Midbrain (tissue), 1 donor: ENCODE data around the gene SEMA3E.
"Not testable (repeated sequence)": the region's sequence is repeated elsewhere in the genome, so short reads cannot be mapped to it uniquely, and the experiment has no call there.

Experiments used
- DNase-seq: peaks from one replicate; lab custom pipeline; 2025; lab: John Stamatoyannopoulos, UW

The SEMA3E gene

DNA sequence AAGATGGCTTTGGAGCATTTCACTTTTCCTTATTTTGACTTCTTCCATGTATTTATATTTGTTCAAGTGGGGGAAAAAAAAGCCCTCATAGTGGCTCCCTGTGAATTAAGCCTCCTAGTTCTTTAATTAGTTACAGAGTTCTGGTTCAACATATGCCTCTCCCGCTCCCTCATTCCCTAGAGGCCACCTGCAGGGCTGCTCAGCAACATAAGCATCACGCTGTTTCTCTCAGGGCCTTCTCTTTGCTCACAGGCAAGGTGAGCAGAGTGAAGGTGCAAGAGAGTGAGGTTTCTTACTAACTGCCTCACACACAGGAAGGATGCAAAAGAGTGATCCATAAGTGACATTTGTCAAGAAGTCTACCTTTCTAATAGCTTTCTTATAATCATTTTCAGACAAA, 196.7 kb downstream of the SEMA3E start:
- no peak for DNase-seq

DNA sequence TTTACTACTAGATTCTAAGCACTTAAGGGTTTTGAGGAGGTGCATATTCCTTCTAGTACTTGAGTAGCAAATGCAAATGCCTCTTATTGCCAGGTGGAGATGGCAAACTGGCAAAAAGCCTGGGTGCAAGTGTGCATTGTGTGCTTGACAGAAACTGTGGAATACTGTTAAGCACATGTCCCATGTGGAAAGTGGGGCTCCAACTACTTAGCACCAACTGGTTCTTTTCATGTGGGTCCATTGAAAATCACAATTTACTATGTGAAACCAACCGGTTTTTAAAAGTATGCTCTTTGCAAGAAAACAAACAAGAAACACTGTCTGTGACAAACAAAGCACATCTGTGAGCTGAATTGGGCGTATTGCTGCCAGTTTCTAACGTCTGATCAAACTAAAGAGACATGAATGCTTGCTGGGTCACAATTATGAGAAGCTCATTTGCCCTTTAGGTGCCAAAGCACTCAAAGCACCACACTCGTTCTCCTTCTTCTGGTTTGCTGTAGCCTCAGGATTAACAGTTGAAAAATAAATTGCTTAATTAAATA, 197.4 kb downstream of the SEMA3E start:
- no peak for DNase-seq

DNA sequence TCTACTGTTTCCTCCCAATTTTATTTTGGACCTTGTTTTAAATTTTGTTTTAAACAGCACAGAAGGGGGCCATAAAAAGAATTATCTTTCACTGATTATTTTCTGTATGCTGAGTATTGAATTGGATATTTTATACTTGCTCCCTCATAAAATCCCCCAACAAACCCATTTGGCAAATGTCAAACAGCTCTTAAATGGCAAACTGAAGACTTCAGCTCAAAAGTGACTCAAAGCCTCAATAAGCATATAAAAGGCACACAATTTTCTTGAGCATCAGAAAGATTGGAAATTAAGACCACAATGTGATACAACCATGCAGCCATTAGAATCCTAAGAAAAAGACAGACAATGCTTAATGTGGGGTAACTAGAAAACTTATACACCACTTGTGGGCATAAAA, 199.2 kb downstream of the SEMA3E start:
- no peak for DNase-seq

DNA sequence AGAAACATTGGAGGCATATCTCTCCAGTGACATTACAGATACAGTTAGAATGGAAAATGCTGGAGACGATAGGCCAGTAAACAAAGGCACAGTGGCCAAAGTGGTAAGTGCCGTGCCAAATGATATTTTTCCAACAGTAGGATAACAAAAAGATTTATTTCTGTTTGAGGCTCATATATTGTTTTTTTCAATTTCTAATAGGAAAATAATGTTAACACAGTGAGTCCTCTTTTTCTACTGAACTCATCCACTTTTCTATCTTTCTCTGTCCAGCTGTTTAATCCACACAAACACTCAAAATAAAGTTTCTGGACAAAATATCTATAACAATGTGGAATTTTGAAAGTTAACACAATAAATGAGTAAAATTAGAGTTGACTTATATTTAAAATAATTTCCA, 201.3 kb downstream of the SEMA3E start:
- DNase-seq: no peak

DNA sequence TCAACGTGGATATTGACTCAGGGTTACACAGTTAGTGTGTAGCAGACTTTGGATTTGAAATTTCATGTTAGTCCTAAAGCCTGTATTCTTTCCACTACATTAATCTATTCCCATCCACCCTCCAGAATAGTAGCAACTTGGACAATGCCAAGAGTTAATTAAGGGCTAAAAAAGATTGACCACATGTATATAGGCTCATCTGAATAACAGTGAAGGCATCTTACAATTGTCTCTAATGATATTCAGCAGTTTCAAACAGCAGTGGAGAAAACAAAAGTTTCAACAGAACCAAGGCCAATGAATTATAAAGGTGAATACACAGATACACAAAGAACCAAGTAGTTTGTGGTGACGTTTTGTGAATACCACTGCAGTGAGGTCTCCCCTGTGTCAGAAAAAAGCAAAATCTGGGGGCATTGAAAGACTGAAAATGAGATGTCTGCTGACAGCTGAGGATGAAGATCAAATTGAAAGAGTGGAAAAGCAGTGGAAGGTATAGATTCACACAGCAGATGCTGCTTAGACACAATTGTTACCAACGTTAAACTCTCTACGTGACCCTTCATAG, 202.8 kb downstream of the SEMA3E start:
- no peak for DNase-seq

DNA sequence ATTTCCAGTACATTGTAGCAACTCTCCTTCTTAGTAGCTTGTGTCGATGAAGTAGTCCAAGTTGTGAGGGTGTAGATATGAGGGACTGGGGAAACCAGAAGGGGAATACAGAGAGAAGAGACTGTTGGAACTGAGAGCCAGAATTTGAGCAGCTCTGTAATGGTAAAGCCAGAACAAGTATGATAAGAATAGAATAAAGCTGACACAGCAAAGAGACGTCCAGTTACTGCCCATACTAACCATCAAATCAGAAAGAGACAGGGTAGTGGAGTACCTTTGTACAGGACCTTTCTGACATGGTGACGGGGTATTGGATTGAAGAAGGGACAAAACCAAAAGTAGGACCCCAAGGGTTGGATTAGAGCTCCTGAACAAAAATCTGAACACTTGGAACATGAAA, 206.0 kb downstream of the SEMA3E start:
- no peak for DNase-seq

DNA sequence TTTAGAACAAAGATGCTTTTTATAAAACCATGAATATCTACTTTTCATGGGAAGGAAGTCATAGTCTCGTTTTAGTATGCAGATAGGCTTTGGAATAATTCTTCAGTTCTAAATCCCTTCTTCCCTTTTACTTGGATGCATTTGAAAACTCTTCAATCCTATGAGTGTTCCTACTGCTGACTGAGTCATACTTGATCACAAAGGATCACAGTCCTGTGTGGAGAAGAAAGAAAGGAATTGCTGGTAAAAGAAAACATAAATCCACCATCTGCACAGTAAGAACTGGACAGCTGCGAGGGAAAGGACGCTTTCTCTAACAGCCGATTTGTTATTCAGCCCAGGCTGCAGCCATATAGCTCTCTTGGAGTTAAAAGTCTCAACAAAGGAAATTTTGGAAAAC, 209.9 kb downstream of the SEMA3E start:
- DNase-seq: no peak

DNA sequence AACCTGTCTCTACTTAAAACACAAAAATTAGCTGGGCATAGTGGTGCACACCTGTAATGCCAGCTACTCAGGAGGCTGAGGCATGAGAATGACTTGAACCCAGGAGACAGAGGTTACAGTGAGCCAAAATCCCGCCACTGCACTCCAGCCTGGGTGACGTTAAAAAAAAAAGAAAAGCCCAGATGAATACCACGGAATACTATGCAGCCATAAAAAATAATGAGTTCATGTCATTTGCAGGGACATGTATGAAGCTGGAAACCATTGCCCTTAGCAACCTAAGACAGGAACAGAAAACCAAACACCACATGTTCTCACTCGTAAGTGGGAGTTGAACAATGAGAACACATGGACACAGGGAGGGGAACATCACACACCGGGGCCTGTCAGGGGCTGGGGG, 218.7 kb downstream of the SEMA3E start:
- not testable (repeated sequence) for DNase-seq

DNA sequence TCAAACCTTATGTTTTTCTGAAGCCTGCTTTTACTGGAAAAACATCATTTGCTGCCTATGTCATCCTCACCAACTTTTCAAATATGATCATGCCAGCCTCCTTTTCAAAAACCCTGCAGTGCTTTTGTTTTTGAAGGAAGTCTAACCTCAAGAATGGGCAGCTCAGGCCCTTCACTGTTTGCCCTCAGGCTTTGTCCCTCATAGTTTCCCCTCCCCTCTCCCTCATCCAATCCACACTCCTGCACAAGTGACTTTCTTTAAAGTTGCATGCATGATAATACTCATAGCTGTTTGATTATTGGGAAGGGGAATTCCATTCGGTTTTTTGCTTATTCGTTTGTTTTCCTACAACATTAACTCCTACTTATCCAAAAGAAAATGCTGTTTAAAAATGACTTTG, 219.4 kb downstream of the SEMA3E start:
- no peak for DNase-seq

DNA sequence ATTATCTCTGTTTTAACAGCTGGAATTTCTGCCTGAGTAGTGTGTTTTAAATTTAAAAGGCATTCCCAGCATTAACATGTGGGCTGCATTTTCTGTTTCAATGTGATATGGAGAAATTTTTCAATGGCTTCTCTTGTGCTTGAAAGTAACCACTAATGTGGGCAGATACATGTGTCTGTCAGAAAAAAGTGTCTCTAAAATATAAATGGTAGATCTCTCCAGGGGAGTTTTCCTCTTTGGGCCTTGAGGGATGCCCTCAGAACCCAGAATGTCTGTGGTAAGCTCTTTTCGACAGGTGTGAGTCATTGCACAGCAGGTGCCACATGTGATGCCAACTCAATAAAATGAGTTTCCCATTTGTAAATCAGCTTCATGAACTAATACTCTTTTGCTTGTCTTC, 221.1 kb downstream of the SEMA3E start:
- no peak for DNase-seq

DNA sequence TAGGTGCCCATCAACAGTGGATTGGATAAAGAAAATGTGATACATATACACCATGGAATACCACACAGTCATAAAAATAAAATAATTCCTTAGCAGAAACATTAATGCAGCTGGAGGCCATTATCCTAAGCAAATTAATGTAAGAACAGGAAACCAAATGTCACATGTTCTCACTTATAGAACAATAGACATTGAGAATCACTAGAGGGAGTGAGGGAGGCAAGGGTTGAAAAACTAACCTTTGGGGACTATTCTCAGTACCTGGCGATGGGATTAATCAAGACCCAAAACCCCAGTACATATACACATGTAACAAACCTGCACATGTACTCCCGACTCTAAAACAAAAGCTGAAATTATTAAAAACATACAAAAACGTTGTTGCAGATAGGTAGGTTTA, 222.6 kb downstream of the SEMA3E start:
- no peak for DNase-seq

DNA sequence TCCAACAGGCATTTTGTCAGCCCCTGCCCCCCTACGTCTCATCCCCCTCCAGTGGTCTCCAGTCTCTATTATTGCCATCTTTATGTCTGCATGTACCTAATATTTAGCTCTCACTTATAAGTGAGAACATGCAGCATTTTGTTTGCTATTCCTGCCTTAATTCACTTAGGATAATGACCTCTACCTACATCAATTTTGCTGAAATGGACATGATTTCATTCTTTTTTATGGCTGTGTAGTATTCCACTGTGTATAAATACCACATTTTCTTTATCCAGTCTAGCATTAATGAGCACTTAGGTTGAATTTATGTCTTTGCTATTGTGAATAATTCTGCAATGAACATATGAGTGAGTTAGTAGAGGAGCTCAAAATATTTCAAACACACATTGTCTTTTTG, 229.9 kb downstream of the SEMA3E start:
- no peak for DNase-seq

DNA sequence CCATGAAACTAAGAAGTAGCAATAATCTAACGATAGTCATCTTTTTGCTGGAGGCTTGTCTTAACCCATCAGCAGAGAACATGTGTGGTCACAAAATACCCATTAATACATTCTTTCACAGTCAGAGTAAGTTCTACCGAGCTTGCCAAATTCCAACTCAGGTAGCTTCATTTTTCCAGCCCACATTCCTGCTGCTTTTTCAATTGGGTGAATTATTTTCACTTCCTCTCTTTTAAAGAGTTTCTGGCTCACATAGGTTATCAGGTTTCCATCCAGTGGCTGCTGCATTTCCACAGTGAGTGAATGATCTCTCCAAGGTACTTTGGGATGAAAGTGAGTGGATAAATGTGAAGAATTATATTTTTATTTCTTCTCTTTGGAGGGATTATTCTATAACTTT, 233.1 kb downstream of the SEMA3E start:
- DNase-seq: no peak

DNA sequence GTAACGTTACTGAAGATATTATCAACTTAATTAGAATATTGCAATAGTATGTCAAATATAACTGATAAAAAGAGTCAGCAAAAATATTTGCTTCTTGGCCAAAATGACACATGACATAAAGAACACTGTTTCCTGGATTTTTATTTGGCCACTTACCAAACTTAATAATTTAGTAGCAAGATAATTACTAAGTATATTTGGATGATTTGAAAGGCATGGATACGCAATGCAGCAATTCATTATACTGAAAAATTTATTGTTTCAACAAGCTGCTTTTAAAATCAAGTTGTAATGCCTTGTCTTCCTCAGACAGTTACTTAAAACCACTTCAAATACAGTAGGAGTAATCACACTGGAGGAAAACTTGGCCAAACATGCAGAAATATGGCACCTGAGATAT, 234.0 kb downstream of the SEMA3E start:
- DNase-seq: no peak

DNA sequence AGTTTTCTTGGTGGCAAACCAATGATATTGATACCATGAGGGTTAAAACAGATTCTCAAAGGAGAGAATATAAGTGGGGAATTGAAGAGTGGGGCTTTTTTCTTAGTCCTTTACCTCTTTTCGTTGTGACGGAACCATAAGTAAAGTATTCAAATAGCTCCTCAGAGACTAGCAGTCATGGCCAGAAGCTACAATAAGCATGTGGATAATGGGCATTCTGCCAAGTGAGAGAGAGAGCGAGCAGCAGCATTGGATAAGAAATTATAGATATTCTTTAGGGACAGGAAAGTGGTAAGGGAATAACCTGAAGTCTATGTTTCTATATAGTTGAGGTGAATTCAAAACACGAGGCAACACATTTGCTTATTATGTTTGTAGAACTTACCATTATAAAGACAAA, 235.1 kb downstream of the SEMA3E start:
- DNase-seq: no peak

DNA sequence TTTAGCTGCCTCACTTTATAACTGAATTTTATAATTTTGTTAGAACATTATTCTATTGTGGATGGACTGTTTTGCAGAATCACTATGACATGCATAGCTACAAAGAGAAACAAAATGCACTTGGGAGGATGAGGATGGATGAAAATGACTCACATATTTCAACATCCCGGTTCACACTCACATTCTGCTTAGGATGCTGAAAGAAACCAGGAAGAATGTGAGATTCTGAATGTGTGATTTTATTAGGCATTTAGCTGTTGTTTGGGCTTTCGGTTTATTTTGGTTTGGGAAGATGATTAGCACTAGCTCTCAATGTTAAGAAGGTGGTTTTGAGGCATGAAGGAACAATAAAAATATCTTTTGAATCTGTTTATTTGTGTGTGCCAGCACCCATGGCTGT, 235.5 kb downstream of the SEMA3E start:
- DNase-seq: no peak

DNA sequence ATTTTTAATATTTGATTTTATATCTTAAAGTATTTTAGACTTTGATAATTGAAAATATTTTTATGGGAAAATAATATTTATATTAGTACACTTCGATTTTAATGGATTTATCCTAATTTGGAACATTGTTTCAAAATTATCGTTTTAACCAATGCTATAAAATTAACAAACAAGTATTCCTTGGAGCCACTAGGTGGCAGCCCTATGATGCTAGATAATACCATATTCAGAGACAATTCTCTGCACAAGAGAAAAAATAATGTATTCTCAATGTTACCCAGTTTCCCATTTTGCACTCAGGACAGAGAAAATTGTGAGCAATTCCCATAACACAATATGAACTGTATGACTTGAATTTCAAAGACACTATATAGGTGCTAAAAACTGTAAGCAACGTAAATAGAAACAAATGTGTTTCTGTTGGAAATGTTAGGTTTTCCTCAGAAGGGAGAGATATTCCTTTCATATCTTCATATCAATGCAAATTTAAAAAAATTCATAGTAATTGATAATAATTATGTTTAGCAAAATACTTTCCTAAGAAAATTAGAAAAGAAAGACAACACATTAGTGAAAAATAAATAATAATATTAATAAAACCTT, 237.8 kb downstream of the SEMA3E start:
- peak; percentile 65 for DNase-seq

DNA sequence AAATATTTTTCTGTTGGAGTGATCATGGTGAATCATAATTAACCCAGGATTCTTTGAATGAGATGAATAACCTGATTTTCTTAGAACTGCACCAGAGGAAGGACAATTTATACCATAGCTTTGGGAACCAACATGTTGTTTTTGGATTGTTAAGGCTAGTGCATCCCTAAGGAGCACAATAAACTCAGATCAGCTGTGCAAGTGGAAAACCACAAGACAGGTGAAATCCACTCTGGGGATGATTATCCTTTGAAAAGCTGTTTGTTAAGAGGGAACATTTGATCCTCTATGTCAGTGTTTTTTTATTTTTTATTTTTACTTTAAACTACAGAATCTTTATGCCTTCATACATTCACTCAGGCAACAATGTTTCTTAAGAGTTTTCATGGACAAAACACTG, 254.2 kb downstream of the SEMA3E start:
- DNase-seq: no peak

DNA sequence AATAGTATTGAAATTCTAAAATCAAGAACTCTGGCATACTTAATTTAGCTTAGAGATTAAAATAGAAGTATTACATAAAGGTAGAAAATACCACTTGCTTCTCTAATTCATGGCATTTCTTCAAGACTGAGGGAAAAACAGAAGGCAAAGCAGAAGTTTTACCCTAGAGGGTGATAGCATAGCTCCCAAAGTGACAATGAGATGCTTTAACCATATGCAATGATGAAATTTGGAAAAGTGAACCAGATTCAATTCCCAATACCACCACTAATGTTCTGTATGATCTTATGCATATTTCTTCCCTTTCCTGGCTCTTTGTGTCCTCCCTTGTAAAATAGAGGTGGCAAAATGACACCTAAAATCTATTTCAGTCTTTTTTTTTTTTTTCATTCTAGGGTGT, 260.5 kb downstream of the SEMA3E start:
- no peak for DNase-seq

DNA sequence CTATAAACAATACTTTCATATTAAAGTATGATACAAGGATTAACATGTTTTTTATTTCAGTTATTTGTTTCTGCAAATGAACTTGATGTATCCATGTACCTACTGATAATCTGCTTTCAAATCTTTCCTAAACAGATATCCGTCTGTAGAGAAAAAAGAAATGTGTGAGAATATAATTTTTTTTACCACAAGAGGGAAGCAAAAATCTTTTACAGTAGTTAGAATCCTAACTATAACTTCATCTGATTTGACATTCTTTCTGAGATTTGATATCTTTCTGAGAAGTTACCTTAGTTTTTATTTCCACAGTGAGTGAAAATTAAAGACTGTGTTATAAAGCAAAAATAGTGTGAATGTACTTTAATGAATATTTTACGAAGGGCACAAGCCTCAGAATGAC, 282.3 kb downstream of the SEMA3E start:
- no peak for DNase-seq

DNA sequence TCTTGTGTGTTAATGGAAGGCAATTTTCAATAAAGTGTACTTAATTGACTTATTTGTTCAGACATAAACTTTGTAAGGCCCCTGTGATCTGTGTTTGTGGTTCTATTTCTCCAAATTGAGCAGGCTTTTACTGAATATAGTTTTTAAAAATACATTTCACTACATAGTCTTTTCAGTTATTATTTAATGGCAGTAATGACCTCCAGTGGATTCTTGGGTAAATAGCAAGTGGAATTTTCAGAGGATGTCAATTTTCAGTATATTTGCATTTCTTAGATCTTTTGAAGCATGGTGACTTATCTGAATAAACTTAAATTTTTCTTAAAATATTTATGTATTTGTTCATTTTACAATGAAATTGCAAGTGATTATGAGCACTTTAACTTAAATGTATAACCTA, 283.2 kb downstream of the SEMA3E start:
- no peak for DNase-seq

DNA sequence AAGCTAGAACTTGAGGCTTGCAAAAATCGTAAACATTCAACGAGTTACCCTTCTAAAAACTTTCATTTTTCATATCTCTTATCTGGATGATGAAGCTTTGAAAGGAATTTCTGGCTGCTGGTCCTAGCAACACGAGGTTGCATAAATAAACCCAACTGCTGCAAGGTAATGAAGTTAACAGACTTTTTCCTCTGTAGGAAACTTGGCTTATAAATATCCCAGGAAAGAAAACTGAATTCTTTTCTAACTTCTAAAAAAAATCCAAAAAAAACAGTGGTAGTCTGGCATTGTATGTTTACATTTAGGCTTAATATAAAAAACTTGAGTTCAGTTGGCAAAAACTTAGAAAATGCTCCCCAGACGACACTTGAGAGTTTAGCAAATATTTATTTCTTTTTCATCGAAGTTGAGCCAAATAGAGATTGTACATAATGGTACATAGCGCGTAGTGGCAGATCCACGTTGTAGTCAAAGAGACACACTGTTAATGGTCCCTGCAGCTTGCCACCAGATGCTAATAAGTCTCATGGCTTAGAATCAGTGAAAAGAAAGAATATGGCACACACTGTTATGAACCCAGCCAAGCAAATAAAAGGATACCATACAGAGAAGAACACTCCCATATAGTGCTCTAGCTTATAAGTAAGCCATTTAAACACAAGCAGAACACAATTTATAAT, 285.9 kb downstream of the SEMA3E start:
- DNase-seq: no peak

DNA sequence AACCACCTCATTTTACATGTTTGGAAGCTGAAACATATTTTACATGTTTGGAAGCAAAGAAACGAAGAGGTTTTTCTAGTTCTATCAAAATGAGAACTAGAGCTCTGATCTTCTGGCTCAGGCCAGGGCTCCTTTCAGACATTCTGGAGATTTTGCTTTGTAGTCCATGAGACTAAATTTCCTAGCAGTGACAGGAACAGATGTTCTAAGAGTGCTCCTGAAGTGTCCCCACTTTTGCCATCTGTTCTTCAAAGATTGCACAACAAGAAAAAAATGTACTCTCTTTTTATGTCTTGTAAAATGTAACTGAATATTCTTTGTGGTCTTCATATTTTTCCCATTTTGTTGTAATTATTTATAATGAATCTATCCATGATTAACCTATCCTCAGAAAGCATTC, 289.8 kb downstream of the SEMA3E start:
- DNase-seq: no peak

DNA sequence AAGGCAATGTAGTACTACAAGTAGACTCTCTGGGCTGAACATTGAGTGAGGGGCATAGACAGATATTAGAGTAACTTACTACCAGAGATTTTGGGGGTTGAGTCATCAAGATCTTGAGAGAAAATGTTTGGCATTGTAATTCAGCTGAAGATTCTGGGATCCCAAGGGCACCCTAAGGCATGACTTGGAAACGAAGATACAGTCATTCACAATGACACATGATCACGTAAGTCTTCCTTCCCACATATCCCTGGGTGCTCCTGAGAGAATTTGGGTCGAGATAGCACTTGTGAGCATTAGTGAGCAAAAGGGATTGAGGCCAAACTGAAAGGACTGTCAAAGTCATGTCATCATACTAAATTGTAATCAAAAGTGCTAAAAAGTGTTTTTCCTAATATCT, 293.8 kb downstream of the SEMA3E start:
- DNase-seq: no peak
